Measurements from ENCODE around the gene ARVCF. TPM values are rescaled to one million over a fixed set of nuclear protein-coding genes. Genes with fewer than 3 reads are reported as not detected.
A peak's percentile ranks its signal among the peaks of the same experiment; 100 is the strongest.

Gene ARVCF
- total RNA-seq: 10 to 100 TPM; 25.2 to 53.7 (median 38.1) TPM

- peak; percentile 86 to 98 for DNase-seq (ENCODE audit: low spot score in 2 of 2)
- TF ChIP-seq CTCF (IDR thresholded peaks at IDR 0.05) (no peak), POLR2A (IDR thresholded peaks at IDR 0.05) (no peak)
- intact Hi-C loops (cut with DNase I; ENCODE audit: low total_unique reads): no loop called here
- peak within 1 kb of the TSS; percentile 64 for H3K4me3 ChIP-seq (ENCODE audit: low read depth, poor library complexity, severe bottlenecking)
- WGBS, 2 donors: 2% methylated on average over 37 to 65 of the region's 79 CpGs
Measured at GRCh38 chr22:20016734-20017621, at the start of gene ARVCF. TSS of gene ARVCF (minus strand) at chr22:20016823. CDS start at chr22:19990794, 26,029 bp downstream.

GRCh38 chr22:20065896-20066616 lies 49.4 kb upstream of the ARVCF start:
- WGBS, 2 donors: 91 to 92% methylated on average over 13 to 14 of the region's 14 CpGs
- intact Hi-C loops (cut with DNase I; ENCODE audit: low total_unique reads): no loop called here
- H3K4me3 ChIP-seq (ENCODE audit: low read depth, poor library complexity, severe bottlenecking): no peak overlapping the region
- TF ChIP-seq CTCF (IDR thresholded peaks at IDR 0.05) (no peak), POLR2A (IDR thresholded peaks at IDR 0.05) (no peak)
- no peak for DNase-seq (ENCODE audit: low spot score in 2 of 2)

GRCh38 chr22:20064545-20065262 lies 48.1 kb upstream of the ARVCF start:
- intact Hi-C loops (cut with DNase I; ENCODE audit: low total_unique reads): no loop called here
- TF ChIP-seq CTCF (IDR thresholded peaks at IDR 0.05) (no peak), POLR2A (IDR thresholded peaks at IDR 0.05) (no peak)
- H3K4me3 ChIP-seq (ENCODE audit: low read depth, poor library complexity, severe bottlenecking): no peak overlapping the region
- 84 to 94% methylated on average over 17 to 18 of the region's 18 CpGs for WGBS, 2 donors
- DNase-seq (ENCODE audit: low spot score in 2 of 2): no peak

GRCh38 chr22:20064140-20064480 lies 47.5 kb upstream of the ARVCF start:
- intact Hi-C loops (cut with DNase I; ENCODE audit: low total_unique reads): no loop called here
- TF ChIP-seq POLR2A (IDR thresholded peaks at IDR 0.05) (no peak), CTCF (IDR thresholded peaks at IDR 0.05) (no peak)
- no peak overlapping the region for H3K4me3 ChIP-seq (ENCODE audit: low read depth, poor library complexity, severe bottlenecking)
- 47 to 75% methylated on average over 1 to 3 of the region's 3 CpGs for WGBS, 2 donors
- DNase-seq (ENCODE audit: low spot score in 2 of 2): no peak

- WGBS, 2 donors: 63 to 86% methylated on average over 22 to 27 of the region's 27 CpGs
- TF ChIP-seq CTCF (IDR thresholded peaks at IDR 0.05) (no peak), POLR2A (IDR thresholded peaks at IDR 0.05) (no peak)
- intact Hi-C loops (cut with DNase I; ENCODE audit: low total_unique reads): no loop called here
- no peak overlapping the region for H3K4me3 ChIP-seq (ENCODE audit: low read depth, poor library complexity, severe bottlenecking)
- DNase-seq (ENCODE audit: low spot score in 2 of 2): no peak
Measured at GRCh38 chr22:20063271-20064139, 46.9 kb upstream of the ARVCF start.
